Measurements from ENCODE around the gene SORT1. TPM values are rescaled to one million over a fixed set of nuclear protein-coding genes. Genes with fewer than 3 reads are reported as not detected.
A peak's percentile ranks its signal among the peaks of the same experiment; 100 is the strongest.

Gene SORT1
- total and polyA plus RNA-seq, 2 of the 4 experiments (the other 2 are of a cell fraction) = 15.8 to 16.7 TPM

DNA sequence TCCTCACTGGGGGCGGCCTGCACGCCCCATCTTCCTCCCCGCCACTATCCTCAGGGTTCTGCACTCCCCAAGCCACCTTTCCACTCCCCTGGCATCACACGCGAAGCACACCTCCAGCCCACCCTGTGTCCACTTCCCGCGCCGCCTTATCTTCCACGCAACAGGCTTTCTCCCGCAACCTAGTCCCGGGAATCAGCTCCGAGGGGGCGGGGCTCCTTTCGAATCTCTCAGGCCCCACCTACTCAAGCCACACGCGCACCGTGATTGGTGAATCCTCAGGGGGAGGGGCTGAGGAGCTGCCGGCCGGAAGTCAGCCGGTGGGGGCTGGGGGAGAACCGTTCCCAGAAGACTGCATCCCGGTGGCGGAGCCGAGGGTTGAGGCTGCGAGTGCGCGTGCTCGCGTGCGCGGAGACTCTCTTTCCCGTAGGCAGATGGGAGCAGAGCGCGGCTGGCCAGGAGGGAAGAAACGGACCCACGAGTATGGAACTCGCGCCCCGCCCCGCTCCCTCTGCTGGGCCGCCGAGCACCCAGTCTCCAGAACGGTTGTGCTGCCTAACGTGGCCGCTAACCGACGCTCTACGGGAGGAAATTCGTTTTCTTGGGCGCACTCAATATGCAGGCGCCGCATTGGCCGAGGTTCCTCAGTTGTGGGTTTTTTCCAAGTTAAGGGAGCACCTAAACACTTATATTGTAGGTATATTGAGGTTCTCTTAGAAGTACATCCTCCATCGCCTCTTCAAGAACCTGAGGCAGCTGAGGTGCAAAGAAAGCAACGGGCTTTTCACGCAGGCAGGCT is 114.6 kb downstream of the SORT1 start, which contains the start of gene PSRC1 (continued):
- TF ChIP-seq, protein P1, sequence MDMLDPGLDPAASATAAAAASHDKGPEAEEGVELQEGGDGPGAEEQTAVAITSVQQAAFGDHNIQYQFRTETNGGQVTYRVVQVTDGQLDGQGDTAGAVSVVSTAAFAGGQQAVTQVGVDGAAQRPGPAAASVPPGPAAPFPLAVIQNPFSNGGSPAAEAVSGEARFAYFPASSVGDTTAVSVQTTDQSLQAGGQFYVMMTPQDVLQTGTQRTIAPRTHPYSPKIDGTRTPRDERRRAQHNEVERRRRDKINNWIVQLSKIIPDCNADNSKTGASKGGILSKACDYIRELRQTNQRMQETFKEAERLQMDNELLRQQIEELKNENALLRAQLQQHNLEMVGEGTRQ (IDR thresholded peaks at IDR 0.05; ENCODE audit: low read depth, low read length) = peak; percentile 3; the same call in 1 of the 2 replicates
- TF ChIP-seq SMC3 (IDR thresholded peaks at IDR 0.05; ENCODE audit: low read depth, low read length) (peak; percentile 58), NFE2L2 (IDR thresholded peaks at IDR 0.05; ENCODE audit: low read depth, low read length) (no peak)
